ENCODE results near the gene CAPZB.

CAPZB gene

GRCh38 chr1:19464696-19465095 is 20.6 kb downstream of the CAPZB start:
- TF ChIP-seq CTCF (IDR thresholded peaks at IDR 0.05; ENCODE audit: control insufficient read depth, extremely low read depth, insufficient read depth): no peak
- no peak overlapping the region for H3K4me3 ChIP-seq (ENCODE audit: low read depth, low read length)

GRCh38 chr1:19463504-19463803 is 21.9 kb downstream of the CAPZB start:
- H3K4me3 ChIP-seq (ENCODE audit: low read depth, low read length): no peak overlapping the region
- no peak for TF ChIP-seq CTCF (IDR thresholded peaks at IDR 0.05; ENCODE audit: control insufficient read depth, extremely low read depth, insufficient read depth)
- DNase-seq (ENCODE audit: low read depth): no peak

More at GRCh38 chr1:19464696-19465095, 20.6 kb downstream of the CAPZB start:
- no peak for DNase-seq (ENCODE audit: low read depth)

GRCh38 chr1:19462781-19463503 is 22.4 kb downstream of the CAPZB start:
- no peak overlapping the region for H3K4me3 ChIP-seq (ENCODE audit: low read depth, low read length)
- TF ChIP-seq CTCF (IDR thresholded peaks at IDR 0.05; ENCODE audit: control insufficient read depth, extremely low read depth, insufficient read depth): no peak
- no peak for DNase-seq (ENCODE audit: low read depth)

GRCh38 chr1:19461220-19461554 is 24.2 kb downstream of the CAPZB start:
- no peak for TF ChIP-seq CTCF (IDR thresholded peaks at IDR 0.05; ENCODE audit: control insufficient read depth, extremely low read depth, insufficient read depth)
- no peak overlapping the region for H3K4me3 ChIP-seq (ENCODE audit: low read depth, low read length)
- DNase-seq (ENCODE audit: low read depth): no peak

GRCh38 chr1:19460535-19461219 is 24.7 kb downstream of the CAPZB start:
- TF ChIP-seq CTCF (IDR thresholded peaks at IDR 0.05; ENCODE audit: control insufficient read depth, extremely low read depth, insufficient read depth): no peak
- DNase-seq (ENCODE audit: low read depth): no peak
- H3K4me3 ChIP-seq (ENCODE audit: low read depth, low read length): no peak overlapping the region

GRCh38 chr1:19458815-19459417 is 26.4 kb downstream of the CAPZB start:
- TF ChIP-seq CTCF (IDR thresholded peaks at IDR 0.05; ENCODE audit: control insufficient read depth, extremely low read depth, insufficient read depth): no peak
- no peak overlapping the region for H3K4me3 ChIP-seq (ENCODE audit: low read depth, low read length)
- DNase-seq (ENCODE audit: low read depth): no peak
